ENCODE measurements around the gene OR1I1.

- TF ChIP-seq, protein P1, sequence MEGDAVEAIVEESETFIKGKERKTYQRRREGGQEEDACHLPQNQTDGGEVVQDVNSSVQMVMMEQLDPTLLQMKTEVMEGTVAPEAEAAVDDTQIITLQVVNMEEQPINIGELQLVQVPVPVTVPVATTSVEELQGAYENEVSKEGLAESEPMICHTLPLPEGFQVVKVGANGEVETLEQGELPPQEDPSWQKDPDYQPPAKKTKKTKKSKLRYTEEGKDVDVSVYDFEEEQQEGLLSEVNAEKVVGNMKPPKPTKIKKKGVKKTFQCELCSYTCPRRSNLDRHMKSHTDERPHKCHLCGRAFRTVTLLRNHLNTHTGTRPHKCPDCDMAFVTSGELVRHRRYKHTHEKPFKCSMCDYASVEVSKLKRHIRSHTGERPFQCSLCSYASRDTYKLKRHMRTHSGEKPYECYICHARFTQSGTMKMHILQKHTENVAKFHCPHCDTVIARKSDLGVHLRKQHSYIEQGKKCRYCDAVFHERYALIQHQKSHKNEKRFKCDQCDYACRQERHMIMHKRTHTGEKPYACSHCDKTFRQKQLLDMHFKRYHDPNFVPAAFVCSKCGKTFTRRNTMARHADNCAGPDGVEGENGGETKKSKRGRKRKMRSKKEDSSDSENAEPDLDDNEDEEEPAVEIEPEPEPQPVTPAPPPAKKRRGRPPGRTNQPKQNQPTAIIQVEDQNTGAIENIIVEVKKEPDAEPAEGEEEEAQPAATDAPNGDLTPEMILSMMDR (IDR thresholded peaks at IDR 0.05), result no peak
- no peak for TF ChIP-seq CREB1 (CRISPR knock-in tag; IDR thresholded peaks at IDR 0.05)
- no peak for TF ChIP-seq CBFB (CRISPR knock-in tag; IDR thresholded peaks at IDR 0.05; ENCODE audit: low read depth)
- no peak for TF ChIP-seq ELF4 (CRISPR knock-in tag; IDR thresholded peaks at IDR 0.05; ENCODE audit: low read depth)
These were observed 60.3 kb downstream of the OR1I1 start for GRCh38 chr19:15142313-15142712.
